ENCODE results near the gene SPNS3.

GRCh38 chr17:4412933-4413831, 20.6 kb upstream of the SPNS3 start:
- TF ChIP-seq, protein P1, sequence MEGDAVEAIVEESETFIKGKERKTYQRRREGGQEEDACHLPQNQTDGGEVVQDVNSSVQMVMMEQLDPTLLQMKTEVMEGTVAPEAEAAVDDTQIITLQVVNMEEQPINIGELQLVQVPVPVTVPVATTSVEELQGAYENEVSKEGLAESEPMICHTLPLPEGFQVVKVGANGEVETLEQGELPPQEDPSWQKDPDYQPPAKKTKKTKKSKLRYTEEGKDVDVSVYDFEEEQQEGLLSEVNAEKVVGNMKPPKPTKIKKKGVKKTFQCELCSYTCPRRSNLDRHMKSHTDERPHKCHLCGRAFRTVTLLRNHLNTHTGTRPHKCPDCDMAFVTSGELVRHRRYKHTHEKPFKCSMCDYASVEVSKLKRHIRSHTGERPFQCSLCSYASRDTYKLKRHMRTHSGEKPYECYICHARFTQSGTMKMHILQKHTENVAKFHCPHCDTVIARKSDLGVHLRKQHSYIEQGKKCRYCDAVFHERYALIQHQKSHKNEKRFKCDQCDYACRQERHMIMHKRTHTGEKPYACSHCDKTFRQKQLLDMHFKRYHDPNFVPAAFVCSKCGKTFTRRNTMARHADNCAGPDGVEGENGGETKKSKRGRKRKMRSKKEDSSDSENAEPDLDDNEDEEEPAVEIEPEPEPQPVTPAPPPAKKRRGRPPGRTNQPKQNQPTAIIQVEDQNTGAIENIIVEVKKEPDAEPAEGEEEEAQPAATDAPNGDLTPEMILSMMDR (IDR thresholded peaks at IDR 0.05) = peak; percentile 86 to 96 (median 94)
- TF ChIP-seq POLR2A (IDR thresholded peaks at IDR 0.05) = no peak
